Stimulated activated CD4-positive, alpha-beta T cell treated with anti-CD3 and anti-CD28 coated beads, Interleukin-15, amount 100 ng/mL, for 1 hour (primary cell): Measurements from ENCODE around the gene RASSF5.

ENCODE experiments used
- DNase-seq, 2 donors: peaks; one replicate each; pipeline ENCODE4 v3.0.0-alpha.2; 2020; ENCODE audit warnings: low read depth in 1 of 2, low spot score in 1 of 2

Gene RASSF5

DNA sequence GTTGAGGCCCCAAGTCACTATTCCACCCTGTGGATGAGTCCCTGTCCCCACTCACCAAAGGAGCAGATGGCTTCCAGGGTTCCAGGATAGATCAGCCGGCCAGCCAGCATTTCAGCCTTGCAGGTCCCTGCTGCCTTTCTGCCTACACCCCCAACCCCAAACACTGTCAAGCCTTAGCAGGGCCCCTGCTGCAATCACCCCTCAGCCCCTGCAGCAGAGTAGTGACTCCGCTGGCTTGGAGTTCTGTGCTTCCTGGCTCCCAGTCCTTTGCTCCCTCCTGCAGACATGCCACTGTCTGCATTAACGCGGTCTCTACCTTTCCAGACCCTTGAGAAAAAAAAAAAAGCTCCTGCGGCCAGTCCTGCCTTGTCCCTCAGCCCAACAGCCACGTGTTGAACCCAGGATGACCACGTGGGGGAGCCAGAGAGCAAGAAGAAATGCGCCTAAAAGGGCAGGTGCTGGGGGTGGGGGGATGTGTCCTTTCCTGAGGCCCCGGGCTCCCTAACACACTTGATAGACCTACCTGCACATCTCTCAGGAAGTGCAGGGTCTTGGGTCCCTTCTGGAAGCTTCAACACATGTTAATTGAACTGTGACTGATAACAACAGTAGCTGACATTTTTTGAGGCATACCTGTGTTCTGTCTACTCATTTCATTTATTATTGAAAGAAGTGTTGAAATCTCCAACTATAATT is 37.4 kb downstream of the RASSF5 start:
- DNase-seq, result peak; percentile 68 to 75

DNA sequence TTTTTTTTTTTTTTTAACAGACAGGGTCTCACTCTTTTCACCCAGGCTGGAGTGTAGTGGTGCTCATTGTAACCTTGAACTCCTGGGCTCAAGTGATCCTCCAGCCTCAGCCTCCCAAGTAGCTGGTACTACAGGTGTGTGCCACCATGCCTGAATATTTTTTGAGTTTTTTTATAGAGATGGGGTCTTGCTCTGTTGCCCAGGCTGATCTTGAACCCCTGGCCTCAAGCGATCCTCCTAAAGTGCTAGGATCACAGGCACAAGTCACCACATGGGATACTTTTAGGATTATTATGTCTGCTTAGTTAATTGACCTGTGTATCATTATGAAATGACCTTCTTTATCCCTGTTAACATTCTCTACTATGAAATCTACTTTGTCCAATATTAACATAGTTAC is 38.0 kb downstream of the RASSF5 start:
- no peak for DNase-seq

DNA sequence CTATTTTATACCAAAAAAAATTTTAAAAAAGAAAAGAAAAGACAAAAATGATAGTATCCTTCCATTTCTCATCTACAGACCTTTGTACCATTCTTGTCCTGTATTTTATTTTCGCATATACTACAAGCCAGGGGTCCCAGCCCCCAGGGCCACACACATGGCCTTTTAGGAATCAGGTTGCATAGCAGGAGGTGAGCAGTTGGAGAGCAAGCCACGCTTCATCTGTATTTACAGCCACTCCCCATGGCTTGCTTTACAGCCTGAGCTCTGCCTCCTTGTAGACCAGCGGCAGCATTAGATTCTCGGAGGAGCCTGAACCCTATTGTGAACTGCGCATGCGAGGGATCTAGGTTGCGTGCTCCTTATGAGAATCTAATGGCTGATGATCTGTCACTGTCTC is 39.8 kb downstream of the RASSF5 start:
- DNase-seq, result no peak

DNA sequence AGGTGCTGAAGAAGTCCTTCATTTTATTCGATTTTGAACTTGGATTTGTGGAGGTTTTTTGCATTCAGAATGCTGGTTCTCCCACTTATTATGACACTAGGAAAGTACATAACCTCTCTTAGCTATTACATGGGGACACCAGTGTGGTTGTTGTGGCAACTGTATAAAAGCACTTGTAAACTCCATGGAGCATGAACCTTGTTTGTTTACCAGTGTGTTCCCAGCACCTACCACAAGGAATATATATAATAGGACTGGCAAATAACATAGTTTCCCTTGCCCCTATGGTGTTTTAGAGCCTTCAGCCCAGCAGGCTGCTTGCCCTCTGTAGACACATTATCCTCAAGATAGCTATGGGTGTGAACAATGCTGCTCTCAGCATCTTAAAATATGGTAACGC is 43.1 kb downstream of the RASSF5 start:
- no peak for DNase-seq

DNA sequence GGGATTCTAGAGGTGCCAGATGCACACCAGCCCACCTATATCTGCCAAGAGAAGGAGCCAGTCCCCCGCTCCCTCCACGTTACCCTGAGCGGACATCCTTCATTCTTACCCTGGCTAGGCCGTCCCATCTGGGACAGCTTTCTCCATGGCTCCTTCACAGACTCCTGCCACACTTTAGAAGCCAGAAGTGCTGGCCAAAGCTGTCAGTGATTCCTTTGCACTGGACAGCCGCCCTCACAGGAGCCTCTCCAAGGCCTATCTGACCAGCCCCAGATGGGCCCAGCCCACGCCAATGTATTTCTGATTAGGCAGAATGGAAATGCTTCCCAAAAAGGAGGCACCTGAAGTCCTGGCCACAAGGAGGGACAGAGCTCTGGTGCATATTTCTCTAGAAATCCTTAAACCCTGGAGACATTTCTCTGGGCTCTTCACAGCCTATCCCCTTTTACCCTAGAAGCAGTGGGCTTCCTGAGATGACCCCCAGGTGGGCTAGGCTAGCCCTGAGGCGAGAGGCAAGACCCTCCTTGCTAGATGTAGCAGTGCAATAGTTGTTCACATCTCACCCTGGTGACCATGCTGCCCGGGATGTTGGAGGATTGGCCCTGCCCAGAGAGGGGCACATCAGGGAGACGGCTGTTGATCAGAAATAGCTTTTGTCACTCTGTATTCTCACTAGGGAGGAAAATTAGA is 44.1 kb downstream of the RASSF5 start:
- DNase-seq, result no peak

DNA sequence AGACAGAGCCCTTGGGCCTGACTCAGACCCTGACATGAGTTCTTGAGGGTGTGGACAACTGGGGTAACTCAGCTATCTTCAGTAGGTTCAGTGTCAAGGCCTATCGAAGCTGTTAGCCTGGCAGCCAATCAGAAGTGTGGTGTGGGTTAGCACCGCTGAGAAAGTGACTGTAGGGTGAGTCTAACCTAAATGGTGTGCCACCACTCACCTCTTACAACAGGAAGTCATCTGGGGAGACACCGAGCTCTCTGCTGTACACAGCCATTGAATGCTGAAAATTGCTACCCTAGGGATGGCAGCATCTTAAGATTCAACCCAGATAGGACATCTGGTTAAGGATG is 44.6 kb downstream of the RASSF5 start:
- DNase-seq, result peak in 1 of 2 donors; percentile 61

DNA sequence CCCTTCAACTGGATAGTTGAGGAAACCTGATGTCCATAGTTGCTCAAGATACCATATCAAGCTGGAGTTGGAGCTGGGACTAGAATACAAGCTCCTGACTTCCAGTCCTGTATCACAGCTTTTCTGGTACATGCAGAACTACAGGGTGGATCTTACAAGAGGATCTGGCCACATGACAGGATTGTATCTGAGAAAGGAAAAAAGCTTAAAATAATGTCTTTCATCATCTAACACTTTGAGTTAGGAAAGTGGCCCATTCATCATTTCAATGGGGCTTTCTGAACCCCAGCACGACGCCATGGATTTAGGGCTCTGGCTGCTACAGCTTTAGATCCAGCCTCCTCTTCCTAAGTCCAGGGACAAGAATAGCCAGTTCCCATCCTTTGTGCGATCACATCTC is 46.9 kb downstream of the RASSF5 start:
- DNase-seq, result no peak

DNA sequence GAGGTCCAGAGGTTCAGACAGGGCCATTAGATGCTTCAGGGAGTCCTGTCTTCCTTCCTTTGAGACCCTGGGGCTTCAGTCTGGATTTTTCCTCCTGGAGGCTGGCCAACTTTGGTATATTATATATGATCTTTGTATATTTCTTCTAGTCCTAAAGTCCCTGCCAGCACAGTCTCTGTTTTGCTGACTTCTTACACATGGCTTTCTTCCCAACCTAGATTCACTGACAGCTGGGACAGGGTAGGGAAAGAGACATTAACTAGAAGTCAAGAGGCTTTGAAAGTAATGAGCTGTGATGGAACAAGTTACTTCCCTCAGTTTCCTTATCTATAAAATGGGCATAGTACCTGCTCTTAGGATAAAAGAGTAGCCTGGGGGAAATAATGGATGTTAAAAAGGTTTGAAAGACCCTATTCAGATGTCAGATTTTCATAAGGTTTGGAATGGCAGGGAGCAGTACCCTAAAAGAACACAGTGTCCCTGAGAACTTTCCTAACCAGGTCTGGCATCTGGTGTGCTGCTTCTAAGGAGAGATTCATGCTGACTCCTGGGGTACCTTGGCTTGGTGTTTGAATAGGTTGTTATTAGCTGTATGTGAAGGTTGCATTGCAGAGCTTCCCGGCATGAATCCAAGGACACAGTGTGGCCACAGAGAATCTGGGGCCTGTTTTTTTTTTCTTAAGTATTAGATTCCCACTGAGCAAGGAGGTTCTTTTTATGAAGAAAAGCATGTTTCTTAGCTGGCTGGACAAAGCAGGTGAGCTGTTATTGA is 47.6 kb downstream of the RASSF5 start:
- DNase-seq, result no peak

DNA sequence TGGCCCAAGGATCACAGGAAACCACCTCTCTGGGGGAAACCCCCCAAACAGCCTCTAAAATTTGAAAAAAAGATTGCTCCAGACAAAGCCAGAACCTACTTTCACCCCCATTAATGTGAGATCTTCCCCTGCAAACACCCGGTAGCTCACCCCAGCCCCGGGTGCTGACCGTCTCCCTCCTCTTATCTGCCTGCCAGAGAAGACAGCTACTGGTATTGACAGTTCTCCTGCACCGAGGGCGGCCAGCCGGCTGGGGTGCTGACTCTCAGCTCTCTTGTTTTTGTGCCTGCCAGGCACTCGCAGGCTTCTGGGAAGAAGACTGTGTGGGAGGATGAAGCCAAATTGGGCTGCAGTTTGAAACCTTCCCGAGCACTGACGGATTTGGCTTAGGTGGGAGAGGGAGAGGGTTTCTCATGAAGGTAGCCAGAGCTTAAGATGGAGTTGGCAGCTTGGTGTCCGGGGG is 48.2 kb downstream of the RASSF5 start:
- DNase-seq, result no peak

DNA sequence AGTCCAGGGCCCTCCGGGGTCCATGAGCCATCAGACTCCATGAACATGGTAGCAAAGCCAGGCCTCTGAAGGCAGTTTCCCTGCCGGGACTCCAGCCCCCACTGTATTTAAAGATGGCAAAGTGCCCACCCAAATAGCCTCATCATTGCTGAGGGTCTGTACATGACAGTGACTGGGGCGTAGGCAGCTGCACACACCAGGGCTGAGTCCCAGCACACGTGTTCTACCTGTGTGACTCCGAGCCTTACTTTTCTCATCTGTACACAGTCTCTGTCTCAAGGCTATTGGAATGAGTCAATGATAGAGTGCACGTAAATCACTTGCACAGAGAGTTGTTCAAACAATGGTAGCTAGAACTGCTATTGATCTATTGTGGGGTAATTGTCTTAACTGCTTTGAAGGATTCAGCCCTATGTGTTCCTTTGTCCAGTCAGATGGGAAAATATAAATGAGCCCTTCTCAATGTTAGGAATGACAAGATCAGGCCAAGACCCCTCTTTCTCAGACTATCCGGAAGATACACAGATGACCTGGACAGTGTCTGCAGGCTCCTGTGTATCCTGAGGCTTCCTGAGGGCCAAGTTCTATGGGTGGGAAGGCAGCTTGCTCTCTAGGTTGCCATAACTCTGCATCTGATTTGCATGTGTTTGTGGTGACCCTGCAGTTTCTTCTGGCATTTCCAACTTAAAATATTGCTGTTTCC is 48.9 kb downstream of the RASSF5 start:
- DNase-seq, result no peak

DNA sequence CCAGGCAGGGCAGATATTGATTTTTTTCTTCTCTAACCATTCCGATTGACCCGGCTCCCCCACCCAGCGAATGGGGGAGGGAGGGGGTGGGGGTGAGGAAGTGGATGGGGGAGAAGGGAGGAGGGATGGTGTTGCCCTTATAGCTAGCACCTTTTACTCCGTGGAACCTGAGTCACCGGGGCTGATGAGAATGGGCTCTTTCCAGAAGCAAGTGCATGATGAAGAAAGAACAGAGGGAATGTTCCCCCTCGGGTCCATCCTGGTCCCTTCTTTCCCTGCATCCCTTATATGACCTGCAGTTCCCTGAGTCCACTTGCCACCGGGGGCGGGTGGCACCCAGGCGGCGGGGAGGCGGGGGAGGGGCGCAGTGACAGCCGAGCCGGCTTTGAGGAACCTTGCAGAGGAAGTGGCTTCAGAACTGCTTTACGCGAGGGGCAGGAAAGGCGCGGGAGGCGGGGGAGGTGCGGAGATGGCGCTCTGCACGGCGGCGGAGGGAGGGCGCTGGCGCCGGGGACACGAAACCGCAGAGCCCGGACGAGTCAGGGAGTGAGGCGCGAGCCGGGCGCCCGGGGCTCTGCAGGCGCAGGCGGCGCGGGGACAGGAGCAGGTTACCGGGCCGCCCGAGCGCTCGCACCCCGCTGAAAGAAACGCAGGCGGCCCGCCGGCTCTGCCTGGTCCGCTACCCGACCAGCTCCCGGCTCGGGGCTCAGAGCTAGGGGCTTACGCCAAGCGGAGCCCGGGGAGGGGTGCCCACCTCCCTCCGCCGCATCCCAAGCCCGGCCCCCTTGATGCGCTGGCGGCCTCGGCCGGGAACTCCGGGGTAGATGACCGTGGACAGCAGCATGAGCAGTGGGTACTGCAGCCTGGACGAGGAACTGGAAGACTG is 49.7 kb downstream of the RASSF5 start:
- peak; percentile 77 to 78 for DNase-seq

DNA sequence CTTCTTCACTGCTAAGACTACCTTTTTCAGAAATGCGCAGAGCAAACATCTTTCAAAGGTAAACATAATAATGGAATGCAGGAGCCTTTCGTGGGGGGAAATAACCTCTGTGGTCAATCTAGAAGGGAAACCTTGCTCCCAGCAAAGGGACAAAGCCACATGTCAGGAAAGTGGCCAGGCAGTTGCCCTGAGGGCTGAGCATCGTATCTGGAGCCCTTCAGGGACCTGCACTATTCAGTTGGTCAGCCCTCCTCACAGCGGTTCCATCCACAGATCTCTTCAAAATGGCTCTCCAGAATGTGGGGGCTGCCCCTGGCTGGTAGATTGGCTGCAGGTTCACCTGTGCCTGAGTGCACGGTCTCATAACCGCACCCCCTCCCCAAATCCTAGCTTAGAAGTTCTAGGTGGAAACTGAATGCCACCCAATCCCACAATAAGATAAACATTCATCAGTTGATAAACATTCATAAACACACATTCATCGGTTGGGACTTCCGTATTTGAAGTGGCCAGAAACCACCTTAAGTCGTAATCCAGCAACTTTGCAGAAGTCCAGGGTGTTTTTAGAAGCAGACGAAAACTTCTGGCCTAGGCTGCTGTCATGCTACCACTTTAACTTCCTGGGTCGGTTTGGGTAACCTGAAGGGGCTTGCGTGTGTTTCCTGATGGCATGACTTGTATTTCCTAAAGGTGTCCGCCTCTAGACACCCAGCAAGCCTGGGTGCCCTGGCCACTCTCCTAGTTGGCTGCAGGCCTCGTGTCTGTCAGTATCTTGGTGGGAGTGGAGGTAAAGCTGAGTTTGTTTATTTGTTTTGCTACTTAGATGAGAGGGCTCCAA is 50.5 kb downstream of the RASSF5 start:
- no peak for DNase-seq

DNA sequence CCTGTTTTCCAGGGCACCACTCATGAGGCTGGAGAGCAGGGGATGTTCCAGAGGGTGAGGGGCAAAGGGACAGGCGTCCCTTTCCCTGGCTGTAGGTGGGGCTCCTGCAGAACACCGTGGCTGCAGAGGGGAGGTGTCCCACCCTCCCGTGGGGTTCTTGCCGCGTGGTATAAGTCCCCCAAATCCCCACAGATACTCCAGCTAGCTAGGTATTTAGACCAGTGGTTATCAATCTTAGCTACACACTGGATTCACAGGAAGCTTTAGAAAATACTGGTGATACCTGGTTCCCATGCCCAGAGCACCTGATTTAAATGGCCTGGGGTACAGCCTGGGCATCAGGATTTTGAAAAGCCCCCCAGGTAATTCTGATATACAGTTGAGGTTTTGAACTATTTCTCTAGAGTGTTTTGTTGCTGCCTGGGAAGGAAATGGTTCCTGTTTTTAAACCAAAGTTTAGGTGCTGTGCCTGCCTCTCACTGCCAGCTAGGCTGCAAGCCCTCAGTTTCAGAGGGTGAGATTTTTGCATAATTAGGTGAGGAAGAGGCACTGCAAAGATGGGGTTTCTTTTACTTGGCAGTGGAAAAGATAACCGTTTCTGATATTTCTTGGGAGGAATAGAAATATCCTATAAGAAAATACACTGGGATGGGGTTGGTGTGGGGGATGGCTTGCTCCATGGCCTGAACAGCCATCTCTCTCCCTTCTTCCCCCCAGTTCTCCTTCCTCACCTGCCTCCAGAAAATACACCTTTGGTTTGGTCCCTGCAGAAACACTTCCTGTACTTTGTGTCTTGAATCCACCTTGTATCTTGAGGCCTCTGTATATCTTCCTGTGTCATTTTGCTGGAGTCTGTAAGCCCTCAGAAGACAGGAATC is 51.7 kb downstream of the RASSF5 start:
- no peak for DNase-seq

DNA sequence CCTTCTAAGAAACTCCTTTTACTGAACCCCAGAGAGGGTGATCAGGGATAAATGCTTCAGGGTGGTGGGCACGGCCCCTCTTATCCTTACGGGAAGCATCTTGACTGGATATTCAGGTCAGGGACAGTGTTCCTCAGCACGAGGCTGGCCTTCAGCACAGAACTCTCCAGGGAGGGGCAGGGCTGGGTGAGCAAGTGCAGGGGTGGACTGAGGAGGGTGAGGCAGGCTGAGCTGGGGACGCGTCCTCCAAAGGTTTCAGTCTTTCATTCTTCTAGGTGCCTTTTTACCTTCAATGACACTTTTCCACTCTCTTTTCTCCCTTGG is 52.3 kb downstream of the RASSF5 start:
- no peak for DNase-seq

DNA sequence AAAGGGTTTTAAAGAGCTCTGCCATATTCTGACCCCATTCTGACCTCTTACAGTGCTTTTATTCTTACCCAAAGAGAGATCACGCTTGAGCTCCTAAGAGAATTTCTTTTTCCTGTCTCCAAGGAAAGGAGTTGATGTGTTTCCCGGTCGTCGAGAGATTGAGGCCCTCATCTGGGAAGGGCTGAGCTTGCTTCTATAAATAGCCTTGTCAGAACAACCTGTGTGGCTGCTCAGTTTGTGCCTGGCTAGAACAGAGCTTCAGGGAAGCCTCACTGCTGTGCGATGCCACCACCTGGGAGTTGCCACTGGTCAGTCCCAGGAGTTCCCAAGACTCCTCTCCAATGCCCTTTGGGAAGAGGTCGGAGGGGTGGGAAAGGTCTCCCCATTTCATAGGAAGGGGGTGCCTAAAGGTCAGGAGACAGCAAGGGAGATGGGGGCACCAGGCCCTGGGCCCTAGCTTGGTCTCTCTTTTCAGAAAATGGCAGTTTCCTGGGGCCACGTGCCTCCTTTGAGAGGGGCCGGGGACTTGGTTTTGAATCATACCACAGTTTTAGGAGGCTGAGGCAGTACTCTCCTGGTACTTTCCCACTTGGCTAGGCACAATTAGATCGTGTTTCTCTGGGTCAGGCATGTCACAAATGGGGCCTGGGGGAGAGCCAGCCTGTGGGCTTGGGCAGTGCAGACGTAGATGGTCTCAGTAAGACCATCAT is 52.8 kb downstream of the RASSF5 start:
- DNase-seq, result no peak

DNA sequence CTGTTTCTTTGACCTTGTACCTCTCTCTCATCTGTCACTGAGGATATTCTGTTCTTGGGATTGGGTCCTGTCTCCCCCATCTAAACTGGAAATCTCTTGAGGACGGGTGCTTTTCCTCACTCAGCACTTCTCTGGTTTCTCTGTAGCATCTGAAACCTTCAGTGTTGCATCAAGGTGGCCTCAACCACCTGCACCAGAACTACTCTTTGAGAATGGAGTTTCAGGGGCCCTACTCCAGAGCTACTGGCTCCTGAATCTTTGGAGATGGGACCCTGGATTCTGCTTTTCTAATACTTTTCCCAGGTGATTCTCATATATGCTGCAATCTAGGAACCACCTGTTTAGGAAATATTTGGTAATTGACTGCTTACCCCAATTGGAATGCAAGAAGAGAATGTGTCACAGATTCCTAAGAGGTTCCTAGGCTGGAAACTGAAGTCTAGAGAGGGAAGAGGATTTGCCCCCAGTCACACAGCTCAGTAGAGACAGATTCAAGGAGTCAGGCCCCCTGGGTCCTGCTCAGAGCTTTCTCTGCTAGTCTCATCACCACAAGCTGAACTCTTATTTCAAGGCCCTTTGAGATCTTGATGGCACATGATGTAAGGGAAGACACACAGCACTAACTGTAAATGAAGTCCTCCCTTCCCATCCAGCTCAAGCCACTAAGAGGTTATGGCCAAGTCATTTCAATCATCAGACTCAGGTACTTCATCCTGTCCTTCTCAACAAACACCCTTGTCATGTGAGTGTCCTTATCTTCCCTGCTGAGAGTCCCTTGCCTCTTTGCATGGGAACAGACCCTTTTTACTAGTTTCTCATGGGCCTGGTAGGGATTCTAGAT is 56.3 kb downstream of the RASSF5 start:
- no peak for DNase-seq

DNA sequence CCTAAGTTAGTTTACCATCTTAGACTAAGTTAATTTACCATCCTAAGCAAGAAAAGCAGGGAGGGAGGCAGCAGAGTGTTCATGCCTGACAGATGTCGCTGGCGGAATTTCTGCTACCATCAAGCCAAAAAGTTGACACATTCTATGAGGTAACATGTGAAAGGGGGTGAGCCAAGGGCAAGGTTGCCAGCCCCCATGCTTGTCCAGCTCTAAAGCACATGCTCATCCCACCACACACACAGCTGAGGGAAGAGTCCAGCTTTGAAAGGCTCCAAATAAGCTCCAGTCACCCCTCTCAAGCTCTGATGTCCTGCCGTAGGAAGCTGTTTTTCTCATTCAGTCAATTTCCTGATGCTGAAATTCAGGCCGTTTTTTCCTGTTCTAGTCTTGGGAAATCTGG is 58.7 kb downstream of the RASSF5 start:
- no peak for DNase-seq
